NCI-H2081 (cell line): ENCODE results near the gene SBK1.
"Not testable (repeated sequence)": the region's sequence is repeated elsewhere in the genome, so short reads cannot be mapped to it uniquely, and the experiment has no call there.

Experiments
- DNase-seq, 2 experiments: peaks; one replicate each; lab custom pipeline; 2025; lab: John Stamatoyannopoulos, UW

SBK1 gene

DNA sequence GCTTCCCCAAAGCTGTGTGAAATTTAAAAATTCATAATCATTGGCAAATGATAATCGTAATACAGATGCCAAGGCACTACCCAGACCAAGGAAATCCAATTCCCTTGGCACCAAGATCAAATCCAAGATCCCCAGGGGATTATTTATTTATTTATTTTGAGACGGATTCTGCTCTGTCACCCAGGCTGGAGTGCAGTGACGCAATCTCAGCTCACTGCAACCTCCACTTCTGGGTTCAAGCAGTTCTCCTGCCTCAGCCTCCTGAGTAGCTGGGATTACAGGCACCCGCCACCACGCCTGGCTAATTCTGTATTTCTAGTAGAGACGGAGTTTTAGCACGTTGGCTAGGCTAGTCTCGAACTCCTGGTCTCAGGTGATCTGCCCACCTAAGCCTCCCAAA is 43.4 kb downstream of the SBK1 start:
- DNase-seq: not testable (repeated sequence)

DNA sequence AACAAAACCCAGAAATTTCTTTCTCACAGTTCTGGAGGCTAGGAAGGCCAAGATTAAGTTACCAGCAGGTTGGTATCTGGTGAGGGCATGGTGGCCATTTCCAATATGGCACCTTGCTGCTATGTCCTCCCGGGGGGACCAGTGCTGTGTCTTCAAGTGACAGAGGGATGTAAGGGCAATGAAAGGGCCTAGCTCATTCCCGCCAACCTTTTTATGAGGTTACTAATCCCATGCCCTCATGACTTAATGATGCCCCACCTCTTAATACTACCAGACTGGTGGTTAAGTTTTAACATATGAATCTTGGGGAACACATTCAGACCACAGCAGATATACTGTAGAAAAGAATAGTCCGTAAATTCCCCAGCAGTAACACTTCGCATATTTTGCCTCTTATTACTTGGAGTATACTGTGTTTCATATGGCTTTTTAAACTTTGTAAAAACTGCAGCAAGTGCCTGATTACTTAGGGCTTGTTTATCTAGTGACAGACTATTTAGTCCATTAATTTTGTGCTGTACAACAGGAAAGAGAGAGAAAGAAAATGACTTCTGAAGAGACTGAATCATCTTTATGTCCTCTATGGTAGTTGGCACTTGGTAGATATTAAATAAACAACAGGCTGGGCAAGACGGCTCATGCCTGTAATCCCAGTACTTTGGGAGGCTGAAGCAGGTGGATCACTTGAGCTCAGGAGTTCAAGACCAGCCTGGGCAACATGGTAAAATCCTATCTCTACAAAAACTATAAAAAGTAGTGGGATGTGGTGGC is 44.8 kb downstream of the SBK1 start:
- DNase-seq: not testable (repeated sequence)

- DNase-seq: not testable (repeated sequence)
Measured at GRCh38 chr16:28338230-28338629, 45.9 kb downstream of the SBK1 start.

GRCh38 chr16:28362600-28362999 is 70.3 kb downstream of the SBK1 start:
- DNase-seq: not testable (repeated sequence)

DNA sequence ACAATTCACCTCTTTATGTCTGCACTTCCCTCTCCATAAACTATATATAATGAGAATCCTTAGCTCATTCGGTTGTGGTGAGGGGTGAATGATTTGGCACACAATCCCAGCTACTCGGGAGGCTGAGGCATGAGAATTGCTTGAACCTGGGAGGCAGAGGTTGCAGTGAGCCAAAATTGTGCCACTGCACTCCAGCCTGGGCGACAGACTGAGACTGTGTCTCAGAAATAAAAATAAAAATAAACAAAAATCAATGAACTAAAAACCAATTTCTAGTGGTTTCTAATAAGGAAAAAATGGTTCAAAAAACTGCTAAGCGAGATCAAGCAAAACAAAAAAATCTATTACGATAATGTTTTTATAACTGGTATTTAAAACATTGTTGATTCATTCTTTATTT is 71.1 kb downstream of the SBK1 start, which contains the start of gene NPIPB6:
Gene NPIPB6 (minus strand): TSS at position 101 of the 400 bp plus-strand sequence. CDS start 686 bp downstream, outside the sequence.
- DNase-seq: not testable (repeated sequence)

- DNase-seq: not testable (repeated sequence)
Measured at GRCh38 chr16:28364268-28365173, 72.2 kb downstream of the SBK1 start.

DNA sequence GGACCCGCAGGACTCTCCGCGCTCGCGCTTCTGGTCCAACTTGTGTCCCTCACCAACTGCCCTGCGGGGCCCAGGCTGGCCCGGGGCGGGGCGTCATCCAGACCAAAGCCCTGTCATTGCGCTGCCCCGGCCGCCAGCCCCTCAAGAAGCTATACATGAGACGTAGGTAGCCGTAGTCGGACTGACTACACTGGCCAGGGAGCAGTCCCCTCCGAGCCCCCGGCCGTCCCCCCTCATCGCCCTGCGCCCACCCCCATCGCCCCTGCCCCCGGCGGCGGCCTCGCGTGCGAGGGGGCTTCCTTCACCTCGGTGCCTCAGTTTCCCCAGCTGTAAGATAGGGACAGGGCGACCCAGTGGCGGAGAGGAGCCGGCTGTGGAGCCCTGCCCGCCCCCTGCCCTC is 75.6 kb downstream of the SBK1 start:
- DNase-seq: not testable (repeated sequence)
